ENCODE measurements around the gene MYLK. TPM values are rescaled to one million over a fixed set of nuclear protein-coding genes. Genes with fewer than 3 reads are reported as not detected.

MYLK gene
- total and polyA plus RNA-seq, 8 donors: 35.1 to 916 (median 340) TPM

DNA sequence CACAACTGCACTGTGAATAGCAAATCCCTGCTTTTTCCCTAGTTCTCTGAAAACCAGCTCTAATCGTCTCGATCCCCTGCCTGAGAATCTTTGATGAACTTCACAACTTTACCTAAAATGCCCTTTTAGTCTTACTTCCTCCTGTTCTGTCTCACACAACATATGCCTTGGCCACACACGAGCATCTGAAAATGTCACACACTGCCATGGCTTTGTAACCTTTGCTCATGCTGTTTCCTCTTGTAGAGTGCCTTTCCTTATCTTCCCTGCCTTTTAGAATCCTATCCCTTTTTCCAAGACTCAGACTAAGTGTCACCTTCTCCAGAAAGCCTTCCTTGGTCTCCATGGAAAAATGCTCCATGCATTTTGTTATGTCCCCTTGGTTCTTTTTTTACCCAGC lies 227.9 kb downstream of the MYLK start:
- no peaks in the 10 kb centered on the region for H3K9me3 ChIP-seq
- no peak overlapping the region for H3K4me3 ChIP-seq
- H3K27me3 ChIP-seq: no peaks in the 10 kb centered on the region
- peak overlapping the region in 4 of 5 donors; percentile 70 to 91 (median 82) for H3K27ac ChIP-seq
- peaks cover 0 to 25% (median 8%) of the 10 kb centered on the region in 4 donors for H3K36me3 ChIP-seq
- TF ChIP-seq POLR2AphosphoS5 (IDR thresholded peaks at IDR 0.05) (no peak), POLR2A (IDR thresholded peaks at IDR 0.05) (no peak), EP300 (IDR thresholded peaks at IDR 0.05) (no peak)
- TF ChIP-seq, protein P1, sequence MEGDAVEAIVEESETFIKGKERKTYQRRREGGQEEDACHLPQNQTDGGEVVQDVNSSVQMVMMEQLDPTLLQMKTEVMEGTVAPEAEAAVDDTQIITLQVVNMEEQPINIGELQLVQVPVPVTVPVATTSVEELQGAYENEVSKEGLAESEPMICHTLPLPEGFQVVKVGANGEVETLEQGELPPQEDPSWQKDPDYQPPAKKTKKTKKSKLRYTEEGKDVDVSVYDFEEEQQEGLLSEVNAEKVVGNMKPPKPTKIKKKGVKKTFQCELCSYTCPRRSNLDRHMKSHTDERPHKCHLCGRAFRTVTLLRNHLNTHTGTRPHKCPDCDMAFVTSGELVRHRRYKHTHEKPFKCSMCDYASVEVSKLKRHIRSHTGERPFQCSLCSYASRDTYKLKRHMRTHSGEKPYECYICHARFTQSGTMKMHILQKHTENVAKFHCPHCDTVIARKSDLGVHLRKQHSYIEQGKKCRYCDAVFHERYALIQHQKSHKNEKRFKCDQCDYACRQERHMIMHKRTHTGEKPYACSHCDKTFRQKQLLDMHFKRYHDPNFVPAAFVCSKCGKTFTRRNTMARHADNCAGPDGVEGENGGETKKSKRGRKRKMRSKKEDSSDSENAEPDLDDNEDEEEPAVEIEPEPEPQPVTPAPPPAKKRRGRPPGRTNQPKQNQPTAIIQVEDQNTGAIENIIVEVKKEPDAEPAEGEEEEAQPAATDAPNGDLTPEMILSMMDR (IDR thresholded peaks at IDR 0.05): no peak
- intact Hi-C loops (cut with DNase I; ENCODE audit: low total_unique reads): no loop called here
- H3K4me1 ChIP-seq: peaks cover 31 to 95% (median 76%) of the 10 kb centered on the region in 4 donors
- DNase-seq: no peak
- WGBS, 5 donors: 68 to 87% (median 76%) methylated on average over 3 of the region's 3 CpGs

DNA sequence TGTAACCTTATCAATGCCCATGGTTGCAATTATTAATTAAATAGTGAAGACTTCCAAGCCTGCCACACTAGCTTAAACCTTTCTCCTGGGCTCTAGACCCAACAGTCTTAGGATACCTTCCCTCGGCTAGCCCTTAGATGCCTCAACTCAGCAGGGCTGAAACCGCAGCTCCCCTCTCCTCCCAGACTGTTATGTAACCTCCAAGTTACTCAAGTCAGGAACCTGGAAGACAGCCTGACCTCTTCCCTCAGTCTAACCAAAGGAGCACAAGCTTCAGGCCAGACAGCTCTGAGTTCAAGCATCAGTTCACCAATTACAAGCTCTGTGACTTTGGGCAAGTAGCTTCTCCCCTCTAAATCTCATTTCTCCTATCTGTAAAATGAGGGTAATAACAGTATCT lies 228.7 kb downstream of the MYLK start:
- Histone ChIP-seq H3K36me3 (peaks cover 0 to 34% (median 14%) of the 10 kb centered on the region in 4 donors), H3K4me1 (peaks cover 22 to 92% (median 68%) of the 10 kb centered on the region in 4 donors), H3K27me3 (no peaks in the 10 kb centered on the region), H3K27ac (peak overlapping the region in 4 of 5 donors; percentile 70 to 91 (median 82)), H3K9me3 (no peaks in the 10 kb centered on the region), H3K4me3 (no peak overlapping the region)
- intact Hi-C loops (cut with DNase I; ENCODE audit: low total_unique reads): no loop called here
- no peak for DNase-seq
- WGBS, 5 donors: 32 to 69% (median 63%) methylated on average over 2 of the region's 2 CpGs
- TF ChIP-seq, protein P1 (IDR thresholded peaks at IDR 0.05): no peak
- TF ChIP-seq POLR2AphosphoS5 (IDR thresholded peaks at IDR 0.05) (no peak), EP300 (IDR thresholded peaks at IDR 0.05) (no peak), POLR2A (IDR thresholded peaks at IDR 0.05) (no peak)

DNA sequence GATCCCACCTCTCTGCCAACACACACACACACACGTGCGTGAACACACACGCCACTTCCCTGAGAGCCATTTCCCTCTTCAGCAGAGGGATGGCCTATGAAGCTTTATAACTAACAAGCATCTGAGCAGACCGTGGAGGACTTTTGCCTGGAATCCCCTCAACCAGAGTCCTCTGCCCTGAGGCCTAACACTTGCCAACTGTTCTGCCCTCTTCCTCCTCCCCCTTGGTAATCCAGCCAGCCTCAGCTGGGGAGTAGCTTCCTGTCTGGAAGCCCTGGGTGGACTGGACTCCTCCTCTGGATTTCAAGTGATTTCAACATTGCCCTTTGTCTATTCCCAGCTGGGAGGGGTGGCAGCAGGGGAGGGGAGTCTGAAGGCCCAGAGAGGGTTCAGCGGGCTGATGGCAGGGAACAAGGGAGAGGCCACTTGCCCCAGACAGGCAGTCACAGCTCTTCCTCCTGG lies 230.9 kb downstream of the MYLK start:
- WGBS, 5 donors: 54 to 71% (median 62%) methylated on average over 4 to 5 of the region's 5 CpGs
- TF ChIP-seq POLR2AphosphoS5 (IDR thresholded peaks at IDR 0.05): peak; percentile 10 to 76 (median 46)
- no peak for TF ChIP-seq EP300 (IDR thresholded peaks at IDR 0.05)
- Histone ChIP-seq H3K4me1 (peaks cover 5 to 76% (median 48%) of the 10 kb centered on the region in 4 donors), H3K36me3 (peaks cover 0 to 55% (median 26%) of the 10 kb centered on the region in 4 donors), H3K27me3 (no peaks in the 10 kb centered on the region), H3K9me3 (no peaks in the 10 kb centered on the region), H3K4me3 (no peak overlapping the region), H3K27ac (peak overlapping the region; percentile 24 to 91 (median 79))
- DNase-seq: peak in 1 of 2 donors; percentile 64
- intact Hi-C loops (cut with DNase I; ENCODE audit: low total_unique reads): loop anchor here (5.0 kb wide), 1 partner anchor 44 kb away; no protein-coding TSS in a partner anchor

DNA sequence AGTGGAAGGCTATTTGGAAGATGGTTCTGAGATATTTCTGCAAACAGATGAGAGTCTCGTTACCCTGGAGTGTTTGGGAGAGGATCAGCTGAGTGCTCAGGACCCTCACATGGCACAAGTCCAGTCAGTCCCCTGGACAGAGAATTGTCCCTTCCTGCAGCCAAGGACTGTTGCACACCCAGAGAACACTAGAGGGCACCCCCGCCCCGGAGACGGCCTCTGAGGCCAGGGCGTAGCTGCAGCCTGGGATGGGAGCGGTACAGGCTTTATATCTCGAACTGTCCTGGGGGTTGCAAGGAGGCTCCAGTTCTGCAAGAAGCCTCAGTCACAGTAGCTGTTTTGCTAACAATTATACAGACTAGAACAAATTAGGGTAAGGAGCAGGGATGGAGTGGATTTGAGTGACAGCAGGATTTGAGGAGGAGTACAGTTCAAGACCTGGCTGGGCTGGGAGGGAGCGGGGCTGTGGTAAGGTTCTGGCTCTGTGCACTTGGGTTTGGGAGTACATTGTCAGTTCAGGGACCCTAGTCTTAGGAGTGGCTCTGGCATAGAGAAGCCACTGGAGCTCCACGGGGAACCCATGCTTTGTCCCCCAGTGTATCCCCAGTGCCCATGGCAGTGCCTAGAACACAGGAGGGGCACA lies 231.7 kb downstream of the MYLK start:
- peak overlapping the region; percentile 22 to 91 (median 79) for H3K27ac ChIP-seq
- 20 to 30% (median 24%) methylated on average over 9 of the region's 9 CpGs for WGBS, 5 donors

More for the DNA sequence above, 231.7 kb downstream of the MYLK start:
- no peaks in the 10 kb centered on the region for H3K9me3 ChIP-seq
- peaks cover 5 to 68% (median 40%) of the 10 kb centered on the region in 4 donors for H3K4me1 ChIP-seq
- H3K27me3 ChIP-seq: no peaks in the 10 kb centered on the region
- H3K36me3 ChIP-seq: peaks cover 0 to 62% (median 30%) of the 10 kb centered on the region in 4 donors
- intact Hi-C loops (cut with DNase I; ENCODE audit: low total_unique reads): loop anchor here (5.0 kb wide), 1 partner anchor 45 kb away; no protein-coding TSS in a partner anchor
- no peak overlapping the region for H3K4me3 ChIP-seq
- DNase-seq: peak; percentile 77 to 92
- TF ChIP-seq POLR2A (IDR thresholded peaks at IDR 0.05) (no peak), POLR2AphosphoS5 (IDR thresholded peaks at IDR 0.05) (peak in 1 of 3 donors; percentile 17), EP300 (IDR thresholded peaks at IDR 0.05) (no peak)
- TF ChIP-seq, protein P1 (IDR thresholded peaks at IDR 0.05): peak in 5 of 7 experiments; percentile 72 to 86 (median 80)

Data from stomach (tissue), 9 donors.